Spleen (tissue), 7 donors: Measurements from ENCODE around the gene TSPAN15.

Experiments used
- POLR2AphosphoS5 ChIP-seq, 3 donors: sonication (generic); formaldehyde crosslinking; IDR thresholded peaks; one replicate each; pipeline ENCODE4 v1.5.1; 2017; ENCODE audit warnings: antibody characterized with exemption in 3 of 3
- TF ChIP-seq, protein P1 (sequence below), 11 experiments: fragments of 200-600 bp in 7 of 11; fragments of 450-650 bp in 4 of 11; sonication (generic) in 4 of 11; IDR thresholded peaks in 8 of 11; conservative IDR thresholded peaks in 3 of 11; 1 replicate in 7 of 11; 2 replicates in 4 of 11; pipeline versions ENCODE4 v1.4.0 to v1.8.0; 2016 to 2021; ENCODE audit warnings: antibody characterized with exemption in 11 of 11, inconsistent platforms in 4 of 11, mild to moderate bottlenecking in 1 of 11
- donor health status: DM: no; HTN: no; CAD: no; lungs with moderate emphysema.
- donor health status: DM: no; HTN: no; CAD: no.
- donor health status: DM: no; HTN: no; CAD: no.

DNA sequence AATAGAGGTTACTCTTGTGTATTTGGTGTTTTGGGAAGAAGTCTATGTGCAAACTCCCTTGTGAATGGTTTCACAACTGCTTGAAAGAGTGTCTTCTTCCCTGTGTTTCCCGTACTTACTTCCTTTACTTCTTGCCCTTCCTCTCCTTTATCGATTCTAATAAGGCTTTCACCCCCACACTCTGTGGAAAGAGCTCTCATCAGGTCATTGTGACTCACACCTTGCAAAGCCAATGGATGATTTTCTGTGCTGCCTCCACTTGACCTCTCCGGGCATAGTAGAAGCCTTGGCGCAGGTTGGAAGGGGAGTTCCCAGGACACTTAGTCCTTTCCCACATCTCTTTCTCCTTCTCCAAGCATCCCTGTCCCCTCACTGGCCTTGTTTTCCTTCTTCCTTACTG lies 6.2 kb upstream of the TSPAN15 start:
- TF ChIP-seq, protein P1, sequence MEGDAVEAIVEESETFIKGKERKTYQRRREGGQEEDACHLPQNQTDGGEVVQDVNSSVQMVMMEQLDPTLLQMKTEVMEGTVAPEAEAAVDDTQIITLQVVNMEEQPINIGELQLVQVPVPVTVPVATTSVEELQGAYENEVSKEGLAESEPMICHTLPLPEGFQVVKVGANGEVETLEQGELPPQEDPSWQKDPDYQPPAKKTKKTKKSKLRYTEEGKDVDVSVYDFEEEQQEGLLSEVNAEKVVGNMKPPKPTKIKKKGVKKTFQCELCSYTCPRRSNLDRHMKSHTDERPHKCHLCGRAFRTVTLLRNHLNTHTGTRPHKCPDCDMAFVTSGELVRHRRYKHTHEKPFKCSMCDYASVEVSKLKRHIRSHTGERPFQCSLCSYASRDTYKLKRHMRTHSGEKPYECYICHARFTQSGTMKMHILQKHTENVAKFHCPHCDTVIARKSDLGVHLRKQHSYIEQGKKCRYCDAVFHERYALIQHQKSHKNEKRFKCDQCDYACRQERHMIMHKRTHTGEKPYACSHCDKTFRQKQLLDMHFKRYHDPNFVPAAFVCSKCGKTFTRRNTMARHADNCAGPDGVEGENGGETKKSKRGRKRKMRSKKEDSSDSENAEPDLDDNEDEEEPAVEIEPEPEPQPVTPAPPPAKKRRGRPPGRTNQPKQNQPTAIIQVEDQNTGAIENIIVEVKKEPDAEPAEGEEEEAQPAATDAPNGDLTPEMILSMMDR (IDR thresholded peaks at IDR 0.05 in 8 of 11, conservative IDR thresholded peaks at IDR 0.05 in 3 of 11): no peak
- no peak for TF ChIP-seq POLR2AphosphoS5 (IDR thresholded peaks at IDR 0.05)
